Measurements from ENCODE around the gene PACS2.

DNA sequence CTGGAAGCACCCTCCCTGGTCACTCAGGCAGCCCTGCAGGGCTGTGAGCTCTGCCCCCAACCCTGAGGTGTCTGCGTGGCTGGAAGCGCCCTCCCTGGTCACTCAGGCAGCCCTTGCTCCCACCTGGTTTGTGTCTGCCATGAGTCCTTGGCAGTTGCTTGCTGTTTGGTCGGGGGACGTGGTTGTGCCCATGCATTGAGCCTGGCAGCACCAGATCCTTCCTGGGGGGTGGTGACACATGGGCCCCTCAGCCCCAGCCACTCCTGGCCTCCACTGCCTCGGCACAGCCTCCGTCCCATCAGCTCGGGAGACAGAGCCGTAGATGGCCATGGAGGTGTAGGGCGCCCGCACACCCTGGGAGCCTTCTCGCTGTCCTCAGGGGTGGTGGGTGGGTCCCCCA, 124.6 kb downstream of the PACS2 start:
- no peak for TF ChIP-seq POLR2A (IDR thresholded peaks at IDR 0.05)
- TF ChIP-seq, protein P1, sequence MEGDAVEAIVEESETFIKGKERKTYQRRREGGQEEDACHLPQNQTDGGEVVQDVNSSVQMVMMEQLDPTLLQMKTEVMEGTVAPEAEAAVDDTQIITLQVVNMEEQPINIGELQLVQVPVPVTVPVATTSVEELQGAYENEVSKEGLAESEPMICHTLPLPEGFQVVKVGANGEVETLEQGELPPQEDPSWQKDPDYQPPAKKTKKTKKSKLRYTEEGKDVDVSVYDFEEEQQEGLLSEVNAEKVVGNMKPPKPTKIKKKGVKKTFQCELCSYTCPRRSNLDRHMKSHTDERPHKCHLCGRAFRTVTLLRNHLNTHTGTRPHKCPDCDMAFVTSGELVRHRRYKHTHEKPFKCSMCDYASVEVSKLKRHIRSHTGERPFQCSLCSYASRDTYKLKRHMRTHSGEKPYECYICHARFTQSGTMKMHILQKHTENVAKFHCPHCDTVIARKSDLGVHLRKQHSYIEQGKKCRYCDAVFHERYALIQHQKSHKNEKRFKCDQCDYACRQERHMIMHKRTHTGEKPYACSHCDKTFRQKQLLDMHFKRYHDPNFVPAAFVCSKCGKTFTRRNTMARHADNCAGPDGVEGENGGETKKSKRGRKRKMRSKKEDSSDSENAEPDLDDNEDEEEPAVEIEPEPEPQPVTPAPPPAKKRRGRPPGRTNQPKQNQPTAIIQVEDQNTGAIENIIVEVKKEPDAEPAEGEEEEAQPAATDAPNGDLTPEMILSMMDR (IDR thresholded peaks at IDR 0.05): no peak

All from prostate gland (tissue), 2 donors.